Neuronal stem cell (in vitro differentiated cells): Measurements from ENCODE around the gene CD36.
A peak's percentile ranks its signal among the peaks of the same experiment; 100 is the strongest.

Experiments
- DNase-seq: peaks from one replicate; pipeline ENCODE4 v3.0.0-alpha.2; 2013; ENCODE audit warnings: low spot score
- H2AFZ ChIP-seq: one replicate; pipeline ENCODE4 v1.6.1; 2013; ENCODE audit warnings: mild to moderate bottlenecking, low read length, inconsistent platforms
- H2AK5ac ChIP-seq: 2 replicates; pipeline ENCODE4 v1.6.1; 2013; ENCODE audit warnings: low read depth, mild to moderate bottlenecking, inconsistent platforms, low read length, moderate library complexity, mixed read lengths
- H2BK120ac ChIP-seq: 2 replicates; pipeline ENCODE4 v1.6.1; 2013; ENCODE audit warnings: low read depth, mild to moderate bottlenecking, inconsistent platforms, low read length, moderate library complexity, mixed read lengths
- H2BK12ac ChIP-seq: one replicate; pipeline ENCODE4 v1.6.1; 2013; ENCODE audit warnings: low read length, inconsistent platforms
- H2BK15ac ChIP-seq: 2 replicates; pipeline ENCODE4 v1.6.1; 2013; ENCODE audit warnings: mild to moderate bottlenecking, low read length, inconsistent platforms, mixed read lengths
- H2BK5ac ChIP-seq: one replicate; pipeline ENCODE4 v1.6.1; 2013; ENCODE audit warnings: inconsistent platforms, mild to moderate bottlenecking, low read length, moderate library complexity
- H3K14ac ChIP-seq: one replicate; pipeline ENCODE4 v1.6.1; 2013; ENCODE audit warnings: low read length, inconsistent platforms
- H3K18ac ChIP-seq: 2 replicates; pipeline ENCODE4 v1.6.1; 2013; ENCODE audit warnings: low read length, inconsistent platforms
- H3K23ac ChIP-seq: 2 replicates; pipeline ENCODE4 v1.6.1; 2013; ENCODE audit warnings: low read depth, mild to moderate bottlenecking, mixed read lengths, low read length, inconsistent platforms; ENCODE audit not compliant: poor library complexity
- H3K27ac ChIP-seq: replicated peaks from 3 replicates; pipeline ENCODE4 v1.5.1; 2013; ENCODE audit warnings: low read length, inconsistent platforms
- H3K27me3 ChIP-seq, 3 experiments: 2 replicates each; pipeline ENCODE4 v1.6.1; 2013; ENCODE audit warnings: low read length in 3 of 3, mild to moderate bottlenecking in 2 of 3, inconsistent platforms in 1 of 3, low read depth in 1 of 3, mixed read lengths in 1 of 3, moderate library complexity in 1 of 3; ENCODE audit not compliant: control insufficient read depth in 3 of 3, insufficient read depth in 3 of 3
- H3K36me3 ChIP-seq, 2 donors: replicated peaks in 1 of 2; 2 replicates each; pipeline ENCODE4 v1.6.1; 2013; ENCODE audit warnings: low read length in 2 of 2; ENCODE audit not compliant: control insufficient read depth in 2 of 2, insufficient read depth in 2 of 2
- H3K4ac ChIP-seq: 2 replicates; pipeline ENCODE4 v1.6.1; 2013; ENCODE audit warnings: inconsistent platforms, mild to moderate bottlenecking, low read length, moderate library complexity
- H3K4me1 ChIP-seq, 2 donors: 1 replicate in 1 of 2; 2 replicates in 1 of 2; pipeline ENCODE4 v1.6.1; 2013; ENCODE audit warnings: low read length in 2 of 2, low read depth in 1 of 2; ENCODE audit not compliant: control insufficient read depth in 2 of 2, insufficient read depth in 1 of 2
- H3K4me2 ChIP-seq: one replicate; pipeline ENCODE4 v1.6.1; 2013; ENCODE audit warnings: mild to moderate bottlenecking, low read length, inconsistent platforms; ENCODE audit not compliant: insufficient read depth, poor library complexity, severe bottlenecking
- H3K4me3 ChIP-seq, 2 donors: 2 replicates each; pipeline ENCODE4 v1.5.1; 2013; ENCODE audit warnings: low read length in 2 of 2, mild to moderate bottlenecking in 2 of 2, inconsistent platforms in 1 of 2, moderate library complexity in 1 of 2
- H3K79me1 ChIP-seq: one replicate; pipeline ENCODE4 v1.6.1; 2013; ENCODE audit warnings: low read depth, mild to moderate bottlenecking, inconsistent platforms, low read length, moderate library complexity
- H3K9ac ChIP-seq: one replicate; pipeline ENCODE4 v1.6.1; 2013; ENCODE audit warnings: mild to moderate bottlenecking, low read depth, low read length, inconsistent platforms; ENCODE audit not compliant: poor library complexity
- H3K9me3 ChIP-seq, 2 donors: replicated peaks in 1 of 2; 2 replicates each; pipeline versions ENCODE3 to v1.6.1; 2013; ENCODE audit warnings: low read length in 2 of 2, mild to moderate bottlenecking in 2 of 2, inconsistent platforms in 1 of 2, low read depth in 1 of 2, mixed read lengths in 1 of 2, moderate library complexity in 1 of 2; ENCODE audit not compliant: control insufficient read depth in 2 of 2, insufficient read depth in 1 of 2
- H4K8ac ChIP-seq: one replicate; pipeline ENCODE4 v1.6.1; 2013; ENCODE audit warnings: low read depth, mild to moderate bottlenecking, inconsistent platforms, low read length, moderate library complexity
- H4K91ac ChIP-seq: one replicate; pipeline ENCODE4 v1.6.1; 2013; ENCODE audit warnings: low read length, low read depth, mild to moderate bottlenecking, inconsistent platforms; ENCODE audit not compliant: poor library complexity
- WGBS, 2 donors: extraction: QIAGEN DNeasy Blood & Tissue Kit; methylation state at CpG; one replicate each; pipeline ENCODE4 v1.1.7; 2013; ENCODE audit warnings: missing lambda C conversion rate in 2 of 2, mixed read lengths in 1 of 2; ENCODE audit not compliant: insufficient read length in 2 of 2, insufficient replicate concordance in 1 of 2; ENCODE audit errors: extremely low coverage in 2 of 2; 5-methylcytosine and 5-hydroxymethylcytosine counted together

The CD36 gene

GRCh38 chr7:80720146-80720545 is 81.7 kb downstream of the CD36 start:
- Histone ChIP-seq H2BK15ac (no peak overlapping the region), H3K18ac (no peak overlapping the region), H3K79me1 (no peaks in the 10 kb centered on the region), H2BK5ac (no peak overlapping the region), H2AFZ (no peak overlapping the region), H4K8ac (no peak overlapping the region), H3K4me1 (peaks cover 12 to 16% of the 10 kb centered on the region in 2 donors), H3K4ac (no peak overlapping the region), H3K4me3 (no peak overlapping the region), H2BK120ac (no peak overlapping the region), H3K27ac (no peak overlapping the region), H3K23ac (no peak overlapping the region), H2BK12ac (no peak overlapping the region), H2AK5ac (no peak overlapping the region), H3K27me3 (no peaks in the 10 kb centered on the region), H3K4me2 (no peak overlapping the region), H3K36me3 (no peaks in the 10 kb centered on the region), H3K9ac (no peak overlapping the region), H3K14ac (no peak overlapping the region), H3K9me3 (no peaks in the 10 kb centered on the region), H4K91ac (no peak overlapping the region)
- no peak for DNase-seq
- WGBS, 2 donors: no CpG with 5 or more reads among the region's 3 CpGs

DNA sequence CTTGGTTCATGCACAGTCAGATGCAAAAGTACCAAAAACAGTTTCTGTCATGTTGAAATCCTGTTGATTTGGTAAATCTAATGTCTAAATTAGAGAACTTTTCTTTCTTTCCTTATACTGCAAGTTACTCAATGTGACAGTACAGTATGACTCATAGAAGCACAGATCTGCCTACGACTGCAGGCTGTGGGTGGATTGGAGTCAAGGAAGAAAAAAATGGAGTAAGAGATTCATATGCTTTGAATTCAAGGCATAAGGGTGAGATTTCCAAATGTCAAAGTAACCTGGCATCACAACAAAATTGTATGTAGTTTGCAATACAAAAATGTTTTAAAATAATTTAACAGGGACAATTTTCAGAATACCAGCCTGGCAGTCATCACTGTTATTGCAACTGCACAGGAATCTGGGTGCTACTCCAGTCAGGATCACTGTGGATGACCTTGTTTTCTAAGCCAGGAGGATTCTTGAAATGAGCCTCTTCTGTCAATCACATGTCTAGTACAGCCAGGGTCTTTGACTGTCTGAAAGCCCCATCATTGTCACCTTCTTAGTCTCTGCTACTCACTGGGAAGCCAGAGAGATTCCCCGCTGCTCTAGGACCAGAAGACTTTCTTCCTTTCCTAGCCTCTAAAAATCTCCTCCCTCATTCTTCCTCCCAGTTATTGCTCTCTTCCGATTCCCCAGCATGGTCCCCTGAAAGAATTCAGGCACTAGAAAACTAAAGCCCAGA is 83.6 kb downstream of the CD36 start:
- H2BK12ac ChIP-seq: no peak overlapping the region
- H3K14ac ChIP-seq: no peak overlapping the region
- H3K4ac ChIP-seq: no peak overlapping the region
- no peaks in the 10 kb centered on the region for H3K9me3 ChIP-seq
- peaks cover 12 to 24% of the 10 kb centered on the region in 2 donors for H3K4me1 ChIP-seq
- H3K36me3 ChIP-seq: no peaks in the 10 kb centered on the region
- H3K27ac ChIP-seq: no peak overlapping the region
- no peak overlapping the region for H2BK15ac ChIP-seq
- no peak overlapping the region for H3K23ac ChIP-seq
- no peak overlapping the region for H3K18ac ChIP-seq
- no peak overlapping the region for H3K9ac ChIP-seq
- no peak overlapping the region for H3K4me2 ChIP-seq
- no peaks in the 10 kb centered on the region for H3K79me1 ChIP-seq
- no peak overlapping the region for H2BK5ac ChIP-seq
- no peak overlapping the region for H2BK120ac ChIP-seq
- H2AFZ ChIP-seq: peak overlapping the region; percentile 72
- H3K27me3 ChIP-seq: no peaks in the 10 kb centered on the region
- H4K8ac ChIP-seq: no peak overlapping the region
- no peak for DNase-seq
- H2AK5ac ChIP-seq: no peak overlapping the region
- no peak overlapping the region for H3K4me3 ChIP-seq
- no CpG with 5 or more reads among the region's 3 CpGs for WGBS, 2 donors
- H4K91ac ChIP-seq: no peak overlapping the region

- no peak overlapping the region for H3K4me3 ChIP-seq
- H3K4ac ChIP-seq: no peak overlapping the region
- no peak overlapping the region for H2BK15ac ChIP-seq
- no peaks in the 10 kb centered on the region for H3K79me1 ChIP-seq
- H2BK12ac ChIP-seq: no peak overlapping the region
- no peak overlapping the region for H3K18ac ChIP-seq
- H3K23ac ChIP-seq: no peak overlapping the region
- no peak overlapping the region for H3K9ac ChIP-seq
- DNase-seq: no peak
- no peak overlapping the region for H4K8ac ChIP-seq
- H3K4me1 ChIP-seq: peaks cover 12 to 24% of the 10 kb centered on the region in 2 donors
- H3K9me3 ChIP-seq: no peaks in the 10 kb centered on the region
- no peak overlapping the region for H3K14ac ChIP-seq
- no peak overlapping the region for H3K4me2 ChIP-seq
- H2AFZ ChIP-seq: peak overlapping the region; percentile 72
- H2BK5ac ChIP-seq: no peak overlapping the region
- H3K27ac ChIP-seq: no peak overlapping the region
- no peak overlapping the region for H4K91ac ChIP-seq
- no peaks in the 10 kb centered on the region for H3K27me3 ChIP-seq
- H2BK120ac ChIP-seq: no peak overlapping the region
- H3K36me3 ChIP-seq: no peaks in the 10 kb centered on the region
- no CpG with 5 or more reads among the region's 3 CpGs for WGBS, 2 donors
- no peak overlapping the region for H2AK5ac ChIP-seq
Measured at GRCh38 chr7:80722616-80723195, 84.3 kb downstream of the CD36 start.

GRCh38 chr7:80724249-80724871 is 85.9 kb downstream of the CD36 start:
- Histone ChIP-seq H3K14ac (no peak overlapping the region), H3K36me3 (no peaks in the 10 kb centered on the region), H3K4me1 (peaks cover 12 to 24% of the 10 kb centered on the region in 2 donors), H3K18ac (no peak overlapping the region), H3K27me3 (no peaks in the 10 kb centered on the region), H4K91ac (no peak overlapping the region), H2BK120ac (no peak overlapping the region), H3K4me3 (no peak overlapping the region), H2BK12ac (no peak overlapping the region), H3K79me1 (no peaks in the 10 kb centered on the region), H2BK5ac (no peak overlapping the region), H3K4ac (no peak overlapping the region), H3K4me2 (no peak overlapping the region), H3K23ac (no peak overlapping the region), H2AFZ (peak overlapping the region; percentile 5), H2BK15ac (no peak overlapping the region), H3K9me3 (no peaks in the 10 kb centered on the region), H3K9ac (no peak overlapping the region), H3K27ac (peak overlapping the region; percentile 51), H4K8ac (no peak overlapping the region), H2AK5ac (no peak overlapping the region)
- DNase-seq: no peak
- no CpG with 5 or more reads among the region's 4 CpGs for WGBS, 2 donors
